Osteoblast (primary cell): ENCODE data around the gene MBTD1. TPM values are rescaled to one million over a fixed set of nuclear protein-coding genes. Genes with fewer than 3 reads are reported as not detected.
A peak's percentile ranks its signal among the peaks of the same experiment; 100 is the strongest.
"Not testable (repeated sequence)": the region's sequence is repeated elsewhere in the genome, so short reads cannot be mapped to it uniquely, and the experiment has no call there.

Experiments
- DNase-seq: peaks from one replicate; pipeline ENCODE4 v3.0.0; 2011; ENCODE audit warnings: low spot score, mixed read lengths; ENCODE audit not compliant: insufficient read length; ENCODE audit errors: missing footprints
- H2AFZ ChIP-seq: 2 replicates; pipeline ENCODE4 v1.6.0; 2011; ENCODE audit warnings: mild to moderate bottlenecking, low read length
- H3K27ac ChIP-seq: 2 replicates; pipeline ENCODE4 v1.5.1; 2011; ENCODE audit warnings: mild to moderate bottlenecking, low read depth, low read length, moderate library complexity
- H3K27me3 ChIP-seq: 2 replicates; pipeline ENCODE4 v1.6.0; 2012; ENCODE audit warnings: mild to moderate bottlenecking, control low read depth, inconsistent platforms, low read length, moderate library complexity; ENCODE audit not compliant: insufficient read depth
- H3K36me3 ChIP-seq: 2 replicates; pipeline ENCODE4 v1.5.1; 2011; ENCODE audit warnings: mild to moderate bottlenecking, low read length, control low read depth, moderate library complexity; ENCODE audit not compliant: insufficient read depth
- H3K4me1 ChIP-seq: 2 replicates; pipeline ENCODE4 v1.5.1; 2011; ENCODE audit warnings: mild to moderate bottlenecking, low read length, control low read depth, moderate library complexity; ENCODE audit not compliant: insufficient read depth
- H3K4me2 ChIP-seq: 2 replicates; pipeline ENCODE4 v1.6.0; 2011; ENCODE audit warnings: mild to moderate bottlenecking, low read length; ENCODE audit not compliant: insufficient read depth
- H3K4me3 ChIP-seq: fragments of 200-600 bp; sonication (generic); 3 replicates; pipeline ENCODE4 v1.5.1; 2012; ENCODE audit warnings: mild to moderate bottlenecking, low read length, inconsistent platforms; ENCODE audit not compliant: insufficient read depth
- H3K79me2 ChIP-seq: 2 replicates; pipeline ENCODE4 v1.6.0; 2012; ENCODE audit warnings: mild to moderate bottlenecking, low read length, control low read depth, inconsistent platforms; ENCODE audit not compliant: insufficient read depth
- H3K9me3 ChIP-seq: 2 replicates; pipeline ENCODE4 v1.5.1; 2011; ENCODE audit warnings: low read depth, low read length, control low read depth
- H4K20me1 ChIP-seq: 2 replicates; pipeline ENCODE4 v1.6.0; 2012; ENCODE audit warnings: mild to moderate bottlenecking, low read length, control low read depth; ENCODE audit not compliant: insufficient read depth
- CTCF ChIP-seq: IDR thresholded peaks from 2 replicates; pipeline ENCODE4 v1.5.1; 2011; ENCODE audit warnings: mild to moderate bottlenecking, low read depth, low read length, moderate library complexity; ENCODE audit errors: extremely low read depth
- total RNA-seq: library from RNA; depleted of rRNA; stranded (reverse); fragments of >200 nt; gene quantifications from 2 replicates; pipeline ENCODE4 v1.2.3, GENCODE V29; 2012

The MBTD1 gene
- total RNA-seq, 1 donor: 16.3 TPM

- no peak for DNase-seq
- Histone ChIP-seq H3K79me2 (peaks cover 34% of the 10 kb centered on the region), H3K36me3 (no peaks in the 10 kb centered on the region), H3K9me3 (no peaks in the 10 kb centered on the region), H4K20me1 (peaks cover 3% of the 10 kb centered on the region), H3K27ac (peak overlapping the region; percentile 27), H2AFZ (no peak overlapping the region), H3K4me2 (no peak overlapping the region), H3K4me3 (no peak overlapping the region), H3K4me1 (peaks cover 16% of the 10 kb centered on the region), H3K27me3 (no peaks in the 10 kb centered on the region)
- TF ChIP-seq CTCF: no peak
Observed at GRCh38 chr17:51230306-51230705, 29.5 kb downstream of the MBTD1 start.

GRCh38 chr17:51229889-51230288 lies 30.0 kb downstream of the MBTD1 start:
- Histone ChIP-seq H3K4me3 (no peak overlapping the region), H3K36me3 (no peaks in the 10 kb centered on the region), H2AFZ (no peak overlapping the region), H3K4me2 (no peak overlapping the region), H4K20me1 (peaks cover 3% of the 10 kb centered on the region), H3K27ac (peak overlapping the region; percentile 27), H3K4me1 (peaks cover 16% of the 10 kb centered on the region), H3K27me3 (no peaks in the 10 kb centered on the region), H3K79me2 (peaks cover 30% of the 10 kb centered on the region), H3K9me3 (no peaks in the 10 kb centered on the region)
- no peak for TF ChIP-seq CTCF
- no peak for DNase-seq

GRCh38 chr17:51228161-51228560 lies 31.7 kb downstream of the MBTD1 start:
- peaks cover 21% of the 10 kb centered on the region for H3K79me2 ChIP-seq
- no peak for TF ChIP-seq CTCF
- H3K9me3 ChIP-seq: no peaks in the 10 kb centered on the region
- peaks cover 20% of the 10 kb centered on the region for H3K4me1 ChIP-seq
- no peak for DNase-seq
- no peaks in the 10 kb centered on the region for H3K36me3 ChIP-seq
- no peak overlapping the region for H3K4me2 ChIP-seq
- peak overlapping the region; percentile 50 for H3K27ac ChIP-seq
- peaks cover 3% of the 10 kb centered on the region for H4K20me1 ChIP-seq
- no peak overlapping the region for H2AFZ ChIP-seq
- H3K27me3 ChIP-seq: no peaks in the 10 kb centered on the region
- H3K4me3 ChIP-seq: no peak overlapping the region

GRCh38 chr17:51225523-51225922 lies 34.3 kb downstream of the MBTD1 start:
- H3K36me3 ChIP-seq, H2AFZ ChIP-seq, DNase-seq, H3K27ac ChIP-seq, H3K27me3 ChIP-seq, H4K20me1 ChIP-seq, H3K4me2 ChIP-seq, H3K4me3 ChIP-seq, H3K9me3 ChIP-seq: not testable (repeated sequence)
- peaks cover 10% of the 10 kb centered on the region for H3K79me2 ChIP-seq
- peaks cover 18% of the 10 kb centered on the region for H3K4me1 ChIP-seq
